ENCODE results near the gene LRCH3.

DNA sequence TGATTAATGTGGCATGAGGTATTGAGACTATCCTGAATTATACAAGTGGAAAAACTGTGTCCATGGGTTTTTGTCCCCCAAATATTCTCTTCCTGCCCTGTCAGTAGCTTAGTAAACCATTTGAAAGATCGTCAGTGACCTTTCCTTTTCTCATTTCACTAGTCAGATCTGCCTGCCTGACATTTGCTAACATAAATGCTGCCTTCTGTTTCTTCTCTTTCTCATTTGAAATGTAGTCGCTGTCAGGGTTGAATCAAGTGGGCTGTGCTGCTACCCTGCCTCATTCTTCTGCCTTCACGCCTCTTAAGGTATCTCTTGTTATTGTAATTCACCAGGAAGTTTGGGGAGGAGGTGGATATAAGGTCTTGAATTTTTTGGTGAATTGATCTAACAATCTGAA is 67.5 kb downstream of the LRCH3 start:
- TF ChIP-seq, protein P1, sequence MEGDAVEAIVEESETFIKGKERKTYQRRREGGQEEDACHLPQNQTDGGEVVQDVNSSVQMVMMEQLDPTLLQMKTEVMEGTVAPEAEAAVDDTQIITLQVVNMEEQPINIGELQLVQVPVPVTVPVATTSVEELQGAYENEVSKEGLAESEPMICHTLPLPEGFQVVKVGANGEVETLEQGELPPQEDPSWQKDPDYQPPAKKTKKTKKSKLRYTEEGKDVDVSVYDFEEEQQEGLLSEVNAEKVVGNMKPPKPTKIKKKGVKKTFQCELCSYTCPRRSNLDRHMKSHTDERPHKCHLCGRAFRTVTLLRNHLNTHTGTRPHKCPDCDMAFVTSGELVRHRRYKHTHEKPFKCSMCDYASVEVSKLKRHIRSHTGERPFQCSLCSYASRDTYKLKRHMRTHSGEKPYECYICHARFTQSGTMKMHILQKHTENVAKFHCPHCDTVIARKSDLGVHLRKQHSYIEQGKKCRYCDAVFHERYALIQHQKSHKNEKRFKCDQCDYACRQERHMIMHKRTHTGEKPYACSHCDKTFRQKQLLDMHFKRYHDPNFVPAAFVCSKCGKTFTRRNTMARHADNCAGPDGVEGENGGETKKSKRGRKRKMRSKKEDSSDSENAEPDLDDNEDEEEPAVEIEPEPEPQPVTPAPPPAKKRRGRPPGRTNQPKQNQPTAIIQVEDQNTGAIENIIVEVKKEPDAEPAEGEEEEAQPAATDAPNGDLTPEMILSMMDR (IDR thresholded peaks at IDR 0.05), result no peak
- no peak for TF ChIP-seq POLR2AphosphoS5 (IDR thresholded peaks at IDR 0.05; ENCODE audit: insufficient read depth in 1 of 2, low read depth in 1 of 2)

Measured in vagina (tissue), 2 donors.